NCI-H526 treated with DMSO at 0.1 percent for 48 hours (cell line): ENCODE results near the gene PAM.
"Not testable (repeated sequence)": the region's sequence is repeated elsewhere in the genome, so short reads cannot be mapped to it uniquely, and the experiment has no call there.

ENCODE experiments used
- DNase-seq: peaks from one replicate; lab custom pipeline; 2025; lab: John Stamatoyannopoulos, UW

PAM gene

DNA sequence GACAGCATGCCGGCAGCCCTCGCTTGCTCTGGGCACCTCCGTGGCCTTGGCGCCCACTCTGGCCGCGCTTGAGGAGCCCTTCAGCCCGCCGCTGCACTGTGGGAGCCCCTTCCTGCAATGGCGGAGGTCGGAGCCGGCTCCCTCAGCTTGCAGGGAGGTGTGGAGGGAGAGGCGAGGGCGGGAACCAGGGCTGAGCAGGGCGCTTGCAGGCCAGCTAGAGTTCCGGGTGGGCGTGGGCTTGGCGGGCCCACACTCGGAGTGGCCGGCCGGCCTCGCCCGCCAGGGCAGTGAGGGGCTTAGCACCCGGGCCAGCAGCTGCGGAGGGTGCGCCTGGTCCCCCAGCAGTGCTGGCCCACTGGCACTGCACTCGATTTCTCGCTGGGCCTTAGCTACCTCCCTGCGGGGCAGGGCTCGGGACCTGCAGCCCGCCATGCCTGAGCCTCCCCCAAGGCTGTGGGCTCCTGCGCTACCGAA, 3.2 kb upstream of the PAM start:
- not testable (repeated sequence) for DNase-seq

DNA sequence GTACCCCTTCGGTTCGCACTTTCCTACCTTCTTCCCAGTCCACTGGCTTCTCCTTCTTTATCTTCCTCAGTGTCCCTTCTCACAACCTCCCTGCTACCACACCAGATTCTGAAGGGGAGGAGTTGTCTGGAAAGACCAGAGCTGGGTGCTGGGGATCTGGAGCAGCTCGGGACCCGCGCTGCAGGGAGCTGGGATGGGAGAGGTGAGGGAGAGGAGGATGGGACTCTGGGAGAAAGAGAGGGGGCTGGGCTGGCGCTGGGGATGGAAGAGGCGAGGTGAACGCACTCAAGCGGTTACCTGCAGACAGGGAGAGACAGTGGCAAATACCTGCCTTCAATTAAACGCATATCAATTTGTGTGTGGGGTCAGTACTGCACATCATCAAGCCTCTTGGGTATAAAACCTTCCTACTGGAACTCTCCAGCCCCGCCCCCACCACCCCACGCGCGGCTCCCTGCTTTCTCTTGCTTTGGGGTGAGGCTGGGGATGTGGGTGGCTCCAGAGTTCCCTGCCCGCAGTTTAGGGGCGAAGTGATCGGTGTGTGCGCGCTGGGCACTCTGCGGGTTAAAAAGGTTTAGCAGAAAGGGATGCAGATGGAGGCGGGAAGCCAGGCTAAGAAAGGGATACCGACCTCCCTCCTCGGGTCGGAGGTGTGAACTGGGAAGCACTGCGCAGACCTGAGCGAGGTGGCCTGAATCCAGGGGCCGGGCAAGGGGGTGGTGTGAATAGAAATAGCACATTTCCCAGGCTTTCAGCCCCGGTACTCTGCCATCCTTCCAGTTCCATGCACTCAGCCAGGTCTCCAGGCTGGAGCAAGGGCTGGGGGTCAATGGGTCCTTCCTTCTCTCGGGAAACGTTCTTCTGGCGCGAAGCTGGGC, 977 bp upstream of the PAM start:
- DNase-seq = no peak

DNA sequence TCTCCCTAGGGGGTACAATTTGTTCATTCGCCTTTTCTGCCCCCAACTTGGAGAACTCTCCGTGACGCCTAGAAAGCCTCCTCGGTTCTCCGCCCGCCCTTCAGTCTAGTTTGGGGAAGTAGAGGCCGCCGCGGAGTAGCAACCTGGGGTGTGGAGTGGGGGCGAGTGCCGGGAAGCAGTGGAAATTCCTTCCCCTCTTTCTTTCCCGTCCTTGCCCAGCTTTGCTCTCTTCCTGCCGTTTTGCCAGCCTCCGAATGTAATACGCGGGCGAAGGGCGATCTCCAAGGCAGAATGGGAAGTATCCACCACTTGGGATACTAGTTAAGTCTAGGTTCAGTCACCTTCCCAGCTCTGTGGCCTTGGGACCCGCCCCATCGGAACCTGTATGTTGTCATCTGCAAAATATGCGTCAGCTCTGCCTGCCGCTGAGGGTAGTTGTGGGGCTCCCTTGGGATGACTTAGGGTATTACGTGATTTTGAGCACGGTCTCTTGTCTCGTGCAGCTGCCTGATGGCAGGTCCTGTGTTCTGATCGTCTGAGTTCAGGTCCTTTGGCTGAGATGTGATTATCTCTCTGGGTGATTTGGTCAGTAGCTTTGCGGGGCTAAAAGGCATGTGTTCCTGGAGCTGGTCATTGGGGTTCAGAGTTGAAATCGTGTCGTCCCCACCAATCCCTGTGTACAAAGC, 724 bp downstream of the PAM start:
- DNase-seq = peak; percentile 42

DNA sequence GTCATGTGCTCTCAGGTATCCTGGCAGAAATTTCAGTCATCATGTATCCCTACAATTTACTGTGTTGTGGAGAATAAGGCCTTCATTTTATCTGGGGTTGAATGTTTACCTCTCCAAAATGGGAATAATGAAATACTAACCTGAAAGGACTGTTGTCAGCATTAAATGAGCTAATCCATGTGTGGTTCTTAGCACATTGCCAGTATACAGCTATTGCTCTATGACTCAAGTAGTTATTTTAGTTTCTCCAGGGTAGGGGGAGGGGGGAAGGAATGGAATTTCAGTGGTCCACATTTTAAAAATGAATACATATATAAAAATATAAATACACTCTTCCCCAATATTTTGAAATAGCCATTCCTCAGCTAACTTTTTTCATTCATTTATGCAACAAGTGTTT, 3.5 kb downstream of the PAM start:
- no peak for DNase-seq

DNA sequence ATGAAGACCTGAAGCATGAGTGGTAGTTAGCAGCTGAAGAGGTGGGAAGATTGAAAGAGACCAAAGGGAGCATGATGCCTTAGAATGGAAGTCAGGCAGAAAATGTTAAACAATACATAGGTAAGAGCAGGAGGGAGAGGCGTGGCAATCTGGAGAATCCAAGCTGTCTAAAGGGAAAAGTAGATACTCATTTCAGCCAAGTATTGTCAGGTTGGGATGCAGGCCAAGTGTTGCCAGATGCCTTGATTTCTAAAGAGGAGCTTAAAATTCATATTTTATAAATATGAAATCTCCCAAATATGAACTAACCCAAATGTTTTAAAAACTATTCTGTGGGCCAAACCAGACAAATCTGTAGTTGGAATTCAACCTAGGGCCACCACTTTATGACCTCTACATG, 4.2 kb downstream of the PAM start:
- DNase-seq = no peak

DNA sequence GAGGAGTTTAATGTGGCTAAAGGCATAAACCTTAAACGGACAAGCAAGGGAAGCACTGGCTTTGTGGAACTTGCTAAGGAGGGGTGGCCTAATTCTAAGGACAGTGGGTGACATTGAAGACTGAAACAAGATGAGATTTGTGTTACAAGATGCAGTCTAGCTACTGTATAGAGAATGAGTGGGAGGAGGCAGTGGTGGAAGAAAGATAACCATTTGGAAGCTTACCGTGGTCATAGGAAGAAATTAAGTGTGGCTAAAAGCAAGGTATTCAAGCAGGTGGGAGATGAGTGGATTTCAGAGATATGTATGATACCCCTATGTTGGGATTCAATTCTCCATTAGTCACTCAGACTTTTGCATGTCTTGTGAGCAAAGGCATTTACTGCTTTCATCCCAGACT, 4.6 kb downstream of the PAM start:
- DNase-seq = no peak

DNA sequence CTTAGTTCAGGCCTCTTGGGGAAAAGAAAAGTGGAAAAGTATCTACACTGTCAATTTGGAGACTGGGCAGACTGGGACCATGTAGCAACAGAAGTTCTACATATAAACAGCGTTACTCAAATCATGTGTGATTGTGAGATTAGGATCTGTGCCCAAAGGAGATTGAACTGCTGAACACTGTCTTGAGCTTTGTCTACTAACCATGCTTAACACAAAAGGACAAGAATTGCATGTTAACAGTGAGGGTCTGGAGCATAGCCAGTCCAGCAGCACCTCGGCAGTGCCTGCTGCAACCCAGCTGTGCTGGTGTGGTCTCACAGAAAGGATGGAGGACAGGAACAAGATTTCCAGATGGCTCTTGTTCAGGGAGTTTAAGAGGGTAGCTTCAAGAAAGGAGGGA, 5.7 kb downstream of the PAM start:
- peak; percentile 28 for DNase-seq

DNA sequence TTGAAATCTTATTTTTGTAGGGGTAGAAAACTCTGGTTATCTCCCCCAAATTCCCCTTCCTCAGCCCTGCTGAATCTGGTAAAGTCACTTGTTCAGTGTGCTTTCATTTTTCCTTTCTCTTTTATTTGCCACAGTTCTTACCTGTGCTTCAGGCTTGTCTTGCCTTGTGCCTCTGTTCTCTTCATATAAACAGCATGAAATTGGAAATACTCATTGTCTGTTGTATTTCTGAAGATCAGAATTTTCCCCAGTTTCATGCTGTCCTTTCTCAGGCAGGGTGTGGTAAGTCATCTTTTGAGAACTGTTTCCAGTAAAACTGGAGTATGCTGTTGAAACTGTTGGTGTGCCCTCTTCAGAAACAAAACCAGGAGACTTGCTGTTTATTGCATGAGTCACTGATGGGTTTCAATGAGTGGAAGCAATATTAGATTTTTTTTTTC, 7.0 kb downstream of the PAM start:
- no peak for DNase-seq

DNA sequence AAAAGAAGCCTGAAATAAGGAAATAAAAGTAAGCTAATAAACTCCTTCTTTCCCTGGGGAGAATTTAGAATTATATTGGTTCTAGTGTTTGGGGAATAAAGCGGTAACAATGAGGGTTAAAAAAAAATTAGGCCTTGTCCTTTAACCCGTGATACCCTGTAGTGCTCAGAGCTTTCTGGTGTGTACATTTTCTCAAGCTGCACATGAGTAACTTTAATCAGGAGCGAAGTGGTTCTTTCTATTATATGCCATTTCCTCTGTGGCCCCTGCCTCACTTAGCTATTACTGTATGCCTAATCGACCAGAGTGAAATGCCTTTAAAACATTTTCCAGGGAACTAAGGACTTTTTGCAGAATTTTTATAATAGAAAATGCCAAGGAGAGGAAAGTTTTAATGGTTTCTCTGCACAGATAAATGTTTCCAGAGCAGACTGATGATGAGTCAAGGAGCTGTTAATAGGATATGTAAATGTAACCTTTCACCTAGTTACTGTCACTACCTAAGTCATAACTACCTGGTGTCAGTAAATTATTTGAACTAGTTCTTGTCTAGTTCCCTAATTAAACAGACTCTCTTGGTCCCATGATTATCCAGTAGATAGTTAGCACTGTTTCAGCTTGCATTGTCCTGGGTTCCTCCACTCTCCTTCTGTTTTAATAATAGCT, 7.6 kb downstream of the PAM start:
- peak; percentile 8 for DNase-seq

DNA sequence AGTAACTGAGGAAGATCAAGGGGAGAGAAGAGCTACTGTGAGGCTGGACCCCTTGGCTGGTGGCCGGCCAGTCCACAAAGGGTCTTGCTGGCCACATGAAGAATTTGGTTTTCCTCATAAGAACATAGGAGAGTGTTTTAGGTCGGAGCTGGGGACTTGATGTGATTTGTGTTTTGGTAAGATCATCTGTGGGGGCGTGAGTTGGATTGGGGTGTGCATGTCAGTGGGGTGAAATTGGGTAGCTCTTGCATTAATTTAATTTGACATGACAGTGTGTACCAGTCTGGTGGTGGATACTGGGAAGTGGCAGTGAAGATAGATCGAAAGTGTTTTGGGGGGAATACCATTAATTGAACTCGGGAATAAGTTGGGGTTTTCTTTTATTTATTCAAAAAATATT, 8.6 kb downstream of the PAM start:
- no peak for DNase-seq

DNA sequence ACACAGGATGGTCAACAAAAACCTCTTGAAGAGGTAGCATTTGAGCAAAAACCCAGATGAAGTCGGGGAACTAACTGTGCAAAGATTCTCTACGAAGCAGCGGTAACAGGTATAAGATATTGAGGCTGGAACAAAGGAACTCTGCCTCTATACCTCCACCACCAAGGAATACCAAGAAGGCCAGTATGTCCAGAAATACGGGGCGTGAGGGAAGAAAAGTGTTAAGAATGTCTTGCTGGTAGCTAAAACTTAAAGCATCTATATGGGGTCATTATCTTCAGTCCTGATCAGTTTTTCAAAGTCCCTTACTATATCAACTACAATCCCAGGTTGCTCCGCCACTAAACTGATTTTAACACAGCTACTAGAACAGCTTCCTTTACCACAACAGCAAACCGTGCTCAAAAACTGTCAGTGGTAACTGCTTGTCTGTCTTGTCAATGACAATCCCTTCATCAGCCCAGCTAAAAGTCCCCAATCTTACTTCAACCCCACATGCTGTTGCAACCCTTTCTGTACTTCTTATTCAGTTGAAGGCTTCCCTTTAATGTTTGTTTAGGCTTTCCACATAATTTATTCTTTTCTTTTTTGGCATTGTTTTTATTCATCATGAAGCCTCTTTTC, 9.4 kb downstream of the PAM start:
- DNase-seq = no peak

DNA sequence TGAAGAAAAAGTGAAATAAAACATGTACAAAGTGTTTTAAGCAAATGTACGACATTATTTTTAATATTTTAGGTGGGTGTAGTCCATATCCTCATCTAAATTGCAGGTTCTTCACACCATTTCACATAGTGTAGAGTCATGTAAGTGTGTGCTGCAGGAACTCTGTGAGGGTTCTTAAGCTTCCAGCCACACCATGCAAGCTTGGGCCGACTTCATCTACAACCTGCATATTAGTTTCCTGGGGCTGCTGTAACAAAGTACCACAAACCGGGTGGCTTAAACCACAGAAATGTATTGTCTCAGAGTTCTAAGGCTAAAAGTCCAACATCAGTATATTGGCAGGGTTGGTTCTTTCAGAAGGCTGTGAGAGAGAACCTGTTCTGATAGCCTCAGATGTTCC, 10.2 kb downstream of the PAM start:
- DNase-seq = no peak

DNA sequence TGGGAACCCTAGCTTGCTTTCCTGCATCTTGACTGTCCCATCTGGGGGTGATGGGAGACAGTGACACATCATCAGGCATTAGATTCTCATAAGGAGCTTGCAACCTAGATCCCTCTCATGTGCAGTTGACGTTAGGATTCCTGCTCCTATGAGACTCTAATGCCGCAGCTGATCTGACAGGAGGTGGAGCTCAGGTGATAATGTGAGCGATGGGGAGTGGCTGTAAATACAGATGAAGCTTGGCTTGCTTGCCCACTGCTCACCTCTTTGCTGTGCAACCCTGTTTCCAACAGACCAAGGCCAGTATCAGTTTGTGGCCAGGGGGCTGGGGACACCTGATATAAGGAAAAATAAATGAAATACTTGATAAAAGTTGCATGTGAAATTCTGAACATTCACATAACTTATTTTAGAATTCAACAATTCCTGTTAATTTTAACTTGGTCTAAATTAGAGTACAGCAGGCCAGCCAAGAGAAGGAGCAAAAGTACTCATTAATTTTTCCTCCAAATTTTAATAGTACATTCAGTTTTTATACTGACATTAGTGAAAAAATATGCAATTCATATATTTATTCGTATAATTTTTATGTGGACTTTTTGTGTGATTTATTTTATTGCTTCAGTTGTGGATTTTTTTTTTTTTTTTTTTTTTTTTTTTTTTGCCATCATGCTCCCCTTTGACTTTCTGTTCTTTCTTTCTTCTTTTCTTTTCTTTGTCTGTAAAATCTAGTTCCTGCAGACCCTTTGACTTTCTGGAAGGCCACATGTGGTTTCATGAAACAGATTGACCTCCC, 11.4 kb downstream of the PAM start:
- DNase-seq = no peak

DNA sequence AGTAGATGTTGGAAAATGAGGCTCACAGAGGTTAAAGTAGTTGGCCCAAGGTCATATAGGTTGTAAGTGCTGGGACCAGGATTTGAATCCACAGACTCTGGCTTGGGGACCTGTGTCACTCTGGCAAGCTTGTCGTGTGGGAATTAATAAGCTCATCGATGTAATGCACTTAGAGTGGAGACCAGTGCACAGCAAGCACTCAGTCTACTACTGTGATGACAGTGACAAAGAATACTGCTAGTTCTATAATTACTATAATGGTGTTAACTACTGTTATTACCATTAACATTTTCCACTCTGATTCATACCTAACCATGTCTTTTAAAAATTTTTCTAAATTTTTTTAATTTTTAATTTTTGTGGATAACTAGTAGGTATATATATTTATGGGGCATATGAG, 12.8 kb downstream of the PAM start:
- no peak for DNase-seq

DNA sequence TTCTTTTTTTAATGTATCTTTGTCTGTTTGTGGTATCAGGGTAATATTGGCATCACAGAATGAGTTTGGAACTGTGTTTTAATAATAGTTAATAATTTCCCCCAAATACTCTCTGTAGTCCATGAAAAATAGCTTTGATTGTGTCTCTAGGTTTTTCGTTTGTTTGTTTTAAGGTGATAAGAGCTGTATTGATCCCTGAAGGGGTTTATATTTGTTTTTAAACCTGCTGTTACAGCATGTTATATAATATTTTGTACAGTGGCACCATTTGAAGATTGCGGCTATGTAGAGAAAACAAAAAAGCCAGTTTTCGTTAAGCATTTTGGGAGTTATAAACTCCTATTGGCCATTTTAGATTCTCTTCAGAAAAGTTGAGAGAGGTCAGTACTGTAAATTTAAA, 15.7 kb downstream of the PAM start:
- no peak for DNase-seq

DNA sequence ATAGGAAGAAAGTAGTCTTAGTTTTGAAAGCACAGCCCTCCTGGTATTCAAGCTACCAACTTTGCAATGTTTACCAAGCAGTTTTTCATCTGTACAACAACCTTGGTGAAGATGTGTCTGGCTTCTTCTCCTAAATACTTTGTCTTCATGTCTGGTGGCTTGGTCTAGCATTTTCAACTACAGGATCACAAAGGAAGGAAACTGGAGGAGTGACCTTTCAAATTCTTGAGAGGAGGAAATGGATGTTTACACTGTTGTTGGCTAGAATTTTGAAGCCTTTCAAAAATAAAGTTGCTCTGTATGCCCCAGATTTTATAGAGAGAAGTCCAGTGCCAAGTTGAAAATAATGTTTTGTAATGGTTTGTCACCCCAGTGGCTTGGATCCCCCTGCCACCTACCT, 16.3 kb downstream of the PAM start:
- DNase-seq = no peak

DNA sequence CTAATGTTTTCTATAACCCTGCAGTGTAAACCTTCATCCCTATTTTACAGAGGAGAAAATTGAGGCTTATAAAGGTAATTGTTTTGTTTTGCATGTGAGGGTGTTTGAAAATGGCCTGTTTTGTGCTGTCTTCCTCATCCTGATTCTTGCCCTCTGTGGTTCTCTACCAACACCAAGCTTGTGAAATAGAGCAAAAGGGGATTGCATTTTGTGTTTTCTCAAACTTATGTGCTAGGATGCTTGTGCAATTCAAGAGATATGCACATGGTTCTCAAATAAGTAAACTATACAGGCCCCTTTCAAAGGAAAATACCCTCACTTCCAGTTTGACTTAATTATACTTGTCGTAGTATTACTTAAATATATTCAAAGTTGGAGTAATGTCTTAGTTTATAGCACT, 17.2 kb downstream of the PAM start:
- DNase-seq = no peak

DNA sequence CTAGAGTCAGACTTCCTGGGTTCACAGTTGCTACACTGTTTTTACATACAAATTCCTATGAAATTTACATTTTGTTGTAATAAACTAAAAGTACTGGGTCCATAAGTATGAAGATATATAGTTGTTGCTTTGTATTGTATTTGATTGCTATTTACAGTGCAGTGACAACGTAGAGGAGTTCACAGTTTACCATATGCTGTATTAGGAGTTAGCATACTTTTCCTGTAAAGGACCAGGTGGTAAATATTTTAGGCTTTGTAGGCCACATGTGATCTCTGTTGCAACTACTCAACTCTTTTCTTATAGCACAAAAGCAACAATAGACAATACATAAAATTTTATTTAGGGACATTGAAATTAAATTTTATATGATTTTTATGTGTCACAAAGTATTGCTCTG, 18.0 kb downstream of the PAM start:
- no peak for DNase-seq

DNA sequence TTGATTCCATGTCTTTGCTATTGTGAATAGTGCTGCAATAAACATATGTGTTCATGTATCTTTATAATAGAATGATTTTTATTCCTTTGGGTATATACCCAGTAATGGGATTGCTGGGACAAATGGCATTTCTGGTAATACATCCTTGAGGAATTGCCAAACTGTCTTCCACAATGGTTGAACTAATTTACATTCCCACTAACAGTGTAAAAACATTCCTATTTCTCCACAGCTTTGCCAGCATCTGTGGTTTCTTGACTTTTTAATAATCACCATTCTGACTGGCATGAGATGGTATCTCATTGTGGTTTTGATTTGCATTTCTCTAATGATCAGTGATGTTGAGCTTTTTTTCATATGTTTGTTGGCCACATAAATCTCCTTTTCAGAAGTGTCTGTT, 20.7 kb downstream of the PAM start:
- DNase-seq = not testable (repeated sequence)

DNA sequence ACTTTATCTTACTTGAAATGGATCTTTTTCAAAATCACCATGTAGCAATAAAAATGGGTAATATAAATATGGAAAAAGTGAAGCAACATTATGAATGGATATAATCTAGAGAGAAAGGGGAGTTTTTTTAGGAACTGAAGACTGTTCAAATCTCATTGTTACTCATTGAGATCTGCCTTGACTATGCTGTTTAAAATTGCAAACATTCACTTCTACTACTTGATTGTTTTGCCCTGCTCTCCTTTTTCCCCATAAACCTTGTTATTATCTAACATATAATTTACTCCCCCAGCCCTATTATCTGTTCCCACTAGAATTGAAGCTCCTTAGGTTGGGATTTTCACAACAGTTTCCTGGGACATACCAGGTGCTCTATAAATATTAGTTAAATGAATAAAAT, 22.0 kb downstream of the PAM start:
- DNase-seq = no peak

DNA sequence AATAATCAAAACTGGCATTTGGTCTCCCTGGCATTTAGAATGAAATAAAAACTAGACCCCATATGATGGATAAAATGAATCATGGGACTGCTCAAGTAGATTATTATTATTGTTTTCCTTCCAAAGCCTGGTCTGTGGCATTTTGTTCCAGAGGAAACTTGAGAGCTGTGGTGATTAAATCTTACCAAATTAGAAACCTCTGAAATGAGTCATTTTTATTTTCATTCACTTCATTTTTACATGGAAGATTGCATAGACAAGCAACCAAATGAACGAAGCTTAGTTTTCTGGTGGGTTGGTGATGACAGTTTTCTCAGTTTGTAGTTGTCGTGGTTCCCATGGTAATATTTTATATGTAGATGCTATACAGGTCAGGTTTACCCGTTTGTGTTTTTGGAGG, 23.4 kb downstream of the PAM start:
- no peak for DNase-seq

DNA sequence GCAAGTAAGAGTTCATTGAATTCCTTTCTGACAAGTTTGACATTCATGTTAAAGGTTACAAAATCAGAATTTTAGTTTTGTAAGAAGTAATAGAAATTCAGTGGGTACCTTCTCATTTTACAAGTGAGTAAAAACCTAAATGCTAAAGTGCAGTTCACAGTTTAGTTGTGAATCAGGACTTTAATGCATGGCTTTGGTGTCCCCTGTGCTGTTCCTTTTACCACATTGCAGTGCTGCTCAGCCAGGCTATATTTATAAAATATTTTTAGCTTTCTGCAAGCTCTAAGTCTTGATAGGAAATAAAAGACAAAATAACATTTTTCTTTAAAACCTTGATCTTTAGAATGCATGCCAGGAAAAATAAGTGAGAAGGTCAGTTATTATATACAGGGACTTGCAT, 26.3 kb downstream of the PAM start:
- no peak for DNase-seq
